ENCODE data around the gene UBE2E1.
"Not testable (repeated sequence)": the region's sequence is repeated elsewhere in the genome, so short reads cannot be mapped to it uniquely, and the experiment has no call there.

Gene UBE2E1

GRCh38 chr3:23916152-23916885 lies 110.6 kb downstream of the UBE2E1 start:
- no peak for TF ChIP-seq MAX (IDR thresholded peaks at IDR 0.05; ENCODE audit: low read depth, low read length)
- no peak for TF ChIP-seq POLR2A (IDR thresholded peaks at IDR 0.05; ENCODE audit: extremely low read depth, insufficient read length)
- TF ChIP-seq CTCF (IDR thresholded peaks at IDR 0.05; ENCODE audit: low read depth, low read length): no peak
- TF ChIP-seq MYC (IDR thresholded peaks at IDR 0.05; ENCODE audit: low read depth, low read length): no peak
- DNase-seq (ENCODE audit: low read depth): no peak
- peak overlapping the region; percentile 66 for H3K4me3 ChIP-seq (ENCODE audit: low read depth, low read length)

GRCh38 chr3:23916886-23917678 lies 111.3 kb downstream of the UBE2E1 start, which contains the start of the genes NKIRAS1 and RPL15:
Gene NKIRAS1 (minus strand): TSS chr3:23916990. CDS start chr3:23910904, 6,086 bp downstream.
Gene RPL15 (plus strand): TSS chr3:23917132. CDS start chr3:23917860, 728 bp downstream.
- H3K4me3 ChIP-seq (ENCODE audit: low read depth, low read length): peak within 1 kb of the TSS; percentile 92
- TF ChIP-seq MAX (IDR thresholded peaks at IDR 0.05; ENCODE audit: low read depth, low read length) (peak; percentile 77), MYC (IDR thresholded peaks at IDR 0.05; ENCODE audit: low read depth, low read length) (peak; percentile 96), POLR2A (IDR thresholded peaks at IDR 0.05; ENCODE audit: extremely low read depth, insufficient read length) (peak; percentile 99), CTCF (IDR thresholded peaks at IDR 0.05; ENCODE audit: low read depth, low read length) (no peak)
- DNase-seq (ENCODE audit: low read depth): peak; percentile 97

- peak; percentile 82 for DNase-seq (ENCODE audit: low read depth)
- peak overlapping the region; percentile 92 for H3K4me3 ChIP-seq (ENCODE audit: low read depth, low read length)
These were observed 112.0 kb downstream of the UBE2E1 start for GRCh38 chr3:23917679-23918303.

- not testable (repeated sequence) for DNase-seq (ENCODE audit: low read depth)
- H3K4me3 ChIP-seq (ENCODE audit: low read depth, low read length): peak overlapping the region; percentile 92
These were observed 112.6 kb downstream of the UBE2E1 start for GRCh38 chr3:23918331-23918730.

- peak overlapping the region; percentile 35 for H3K4me3 ChIP-seq (ENCODE audit: low read depth, low read length)
- DNase-seq (ENCODE audit: low read depth): no peak
These were observed 113.9 kb downstream of the UBE2E1 start for GRCh38 chr3:23919628-23920027.

GRCh38 chr3:23920151-23920655 lies 114.4 kb downstream of the UBE2E1 start:
- peak overlapping the region; percentile 35 for H3K4me3 ChIP-seq (ENCODE audit: low read depth, low read length)
- DNase-seq (ENCODE audit: low read depth): no peak
- TF ChIP-seq CTCF (IDR thresholded peaks at IDR 0.05; ENCODE audit: low read depth, low read length): no peak
- no peak for TF ChIP-seq MAX (IDR thresholded peaks at IDR 0.05; ENCODE audit: low read depth, low read length)

More at GRCh38 chr3:23919628-23920027, 113.9 kb downstream of the UBE2E1 start:
- TF ChIP-seq CTCF (IDR thresholded peaks at IDR 0.05; ENCODE audit: low read depth, low read length) (no peak), MYC (IDR thresholded peaks at IDR 0.05; ENCODE audit: low read depth, low read length) (no peak), MAX (IDR thresholded peaks at IDR 0.05; ENCODE audit: low read depth, low read length) (no peak), POLR2A (IDR thresholded peaks at IDR 0.05; ENCODE audit: extremely low read depth, insufficient read length) (no peak)

Measured in NB4 (cell line).